WTC11 (cell line): Measurements from ENCODE around the gene UVRAG.

ENCODE experiments used
- CREB1 ChIP-seq: sonication (generic); formaldehyde crosslinking; IDR thresholded peaks from 2 replicates; pipeline ENCODE4 v1.8.0; 2023; ENCODE audit warnings: mild to moderate bottlenecking, missing genetic modification reagents
- FOXK1 ChIP-seq: sonication (generic); formaldehyde crosslinking; IDR thresholded peaks from 2 replicates; pipeline ENCODE4 v1.8.0; 2022; ENCODE audit warnings: mild to moderate bottlenecking, moderate library complexity, missing genetic modification reagents
- RELA ChIP-seq: sonication (generic); formaldehyde crosslinking; IDR thresholded peaks from 2 replicates; pipeline ENCODE4 v1.8.1; 2022; ENCODE audit warnings: missing genetic modification reagents, mild to moderate bottlenecking, borderline replicate concordance
- SMAD3 ChIP-seq: sonication (generic); formaldehyde crosslinking; IDR thresholded peaks from 2 replicates; pipeline ENCODE4 v1.8.0; 2022; ENCODE audit warnings: missing genetic modification reagents, mild to moderate bottlenecking, borderline replicate concordance
- TF ChIP-seq, protein P1 (sequence below): fragments of 250-450 bp; sonication (Bioruptor Pico); IDR thresholded peaks from 2 replicates; pipeline ENCODE4 v1.9.0; 2021; ENCODE audit warnings: mild to moderate bottlenecking
- TF ChIP-seq, protein P2 (sequence below): sonication (generic); formaldehyde crosslinking; IDR thresholded peaks from 2 replicates; pipeline ENCODE4 v1.8.0; 2022; ENCODE audit warnings: mild to moderate bottlenecking, missing genetic modification reagents
- TF ChIP-seq, protein P3 (sequence below): sonication (generic); formaldehyde crosslinking; IDR thresholded peaks from 2 replicates; pipeline ENCODE4 v1.8.1; 2023; ENCODE audit warnings: mild to moderate bottlenecking, missing genetic modification reagents

DNA sequence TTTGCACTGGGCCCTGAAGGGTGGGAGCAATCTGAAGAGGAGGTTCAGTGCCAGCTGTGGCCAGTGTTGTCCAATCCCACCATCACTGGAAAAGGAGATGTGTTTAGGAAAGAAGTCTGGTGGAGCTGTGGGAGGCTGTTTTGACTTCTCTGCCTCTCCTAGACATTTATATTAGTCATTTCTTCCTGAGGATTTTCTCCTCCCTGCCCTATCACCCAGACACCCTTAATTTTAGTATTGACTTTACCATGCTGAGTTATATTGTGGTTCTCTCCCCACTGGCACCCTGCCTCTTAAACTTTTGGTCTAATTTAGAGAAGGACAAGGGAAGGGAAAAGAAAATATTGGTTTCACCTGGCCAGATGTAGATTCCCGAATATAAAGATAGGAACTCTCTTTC lies 232.2 kb downstream of the UVRAG start:
- no peak for TF ChIP-seq RELA (CRISPR knock-in tag)
- no peak for TF ChIP-seq CREB1 (CRISPR knock-in tag)
- TF ChIP-seq, protein P1, sequence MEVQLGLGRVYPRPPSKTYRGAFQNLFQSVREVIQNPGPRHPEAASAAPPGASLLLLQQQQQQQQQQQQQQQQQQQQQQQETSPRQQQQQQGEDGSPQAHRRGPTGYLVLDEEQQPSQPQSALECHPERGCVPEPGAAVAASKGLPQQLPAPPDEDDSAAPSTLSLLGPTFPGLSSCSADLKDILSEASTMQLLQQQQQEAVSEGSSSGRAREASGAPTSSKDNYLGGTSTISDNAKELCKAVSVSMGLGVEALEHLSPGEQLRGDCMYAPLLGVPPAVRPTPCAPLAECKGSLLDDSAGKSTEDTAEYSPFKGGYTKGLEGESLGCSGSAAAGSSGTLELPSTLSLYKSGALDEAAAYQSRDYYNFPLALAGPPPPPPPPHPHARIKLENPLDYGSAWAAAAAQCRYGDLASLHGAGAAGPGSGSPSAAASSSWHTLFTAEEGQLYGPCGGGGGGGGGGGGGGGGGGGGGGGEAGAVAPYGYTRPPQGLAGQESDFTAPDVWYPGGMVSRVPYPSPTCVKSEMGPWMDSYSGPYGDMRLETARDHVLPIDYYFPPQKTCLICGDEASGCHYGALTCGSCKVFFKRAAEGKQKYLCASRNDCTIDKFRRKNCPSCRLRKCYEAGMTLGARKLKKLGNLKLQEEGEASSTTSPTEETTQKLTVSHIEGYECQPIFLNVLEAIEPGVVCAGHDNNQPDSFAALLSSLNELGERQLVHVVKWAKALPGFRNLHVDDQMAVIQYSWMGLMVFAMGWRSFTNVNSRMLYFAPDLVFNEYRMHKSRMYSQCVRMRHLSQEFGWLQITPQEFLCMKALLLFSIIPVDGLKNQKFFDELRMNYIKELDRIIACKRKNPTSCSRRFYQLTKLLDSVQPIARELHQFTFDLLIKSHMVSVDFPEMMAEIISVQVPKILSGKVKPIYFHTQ (CRISPR knock-in tag): no peak
- TF ChIP-seq, protein P2, sequence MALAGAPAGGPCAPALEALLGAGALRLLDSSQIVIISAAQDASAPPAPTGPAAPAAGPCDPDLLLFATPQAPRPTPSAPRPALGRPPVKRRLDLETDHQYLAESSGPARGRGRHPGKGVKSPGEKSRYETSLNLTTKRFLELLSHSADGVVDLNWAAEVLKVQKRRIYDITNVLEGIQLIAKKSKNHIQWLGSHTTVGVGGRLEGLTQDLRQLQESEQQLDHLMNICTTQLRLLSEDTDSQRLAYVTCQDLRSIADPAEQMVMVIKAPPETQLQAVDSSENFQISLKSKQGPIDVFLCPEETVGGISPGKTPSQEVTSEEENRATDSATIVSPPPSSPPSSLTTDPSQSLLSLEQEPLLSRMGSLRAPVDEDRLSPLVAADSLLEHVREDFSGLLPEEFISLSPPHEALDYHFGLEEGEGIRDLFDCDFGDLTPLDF: no peak
- TF ChIP-seq FOXK1 (CRISPR knock-in tag): no peak
- no peak for TF ChIP-seq SMAD3 (CRISPR knock-in tag)
- TF ChIP-seq, protein P3, sequence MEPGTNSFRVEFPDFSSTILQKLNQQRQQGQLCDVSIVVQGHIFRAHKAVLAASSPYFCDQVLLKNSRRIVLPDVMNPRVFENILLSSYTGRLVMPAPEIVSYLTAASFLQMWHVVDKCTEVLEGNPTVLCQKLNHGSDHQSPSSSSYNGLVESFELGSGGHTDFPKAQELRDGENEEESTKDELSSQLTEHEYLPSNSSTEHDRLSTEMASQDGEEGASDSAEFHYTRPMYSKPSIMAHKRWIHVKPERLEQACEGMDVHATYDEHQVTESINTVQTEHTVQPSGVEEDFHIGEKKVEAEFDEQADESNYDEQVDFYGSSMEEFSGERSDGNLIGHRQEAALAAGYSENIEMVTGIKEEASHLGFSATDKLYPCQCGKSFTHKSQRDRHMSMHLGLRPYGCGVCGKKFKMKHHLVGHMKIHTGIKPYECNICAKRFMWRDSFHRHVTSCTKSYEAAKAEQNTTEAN: no peak
